Choroid plexus epithelial cell (primary cell): ENCODE data around the gene HIVEP3.

ENCODE experiments used
- DNase-seq: peaks from one replicate; pipeline ENCODE4 v3.0.0-alpha.2; 2010; ENCODE audit warnings: low read depth
- H3K4me3 ChIP-seq: 2 replicates; pipeline ENCODE4 v1.5.1; 2011; ENCODE audit warnings: low read depth, mild to moderate bottlenecking, control low read depth, low read length, moderate library complexity
- TF ChIP-seq, protein P1 (sequence below): conservative IDR thresholded peaks from 2 replicates; pipeline ENCODE4 v1.5.1; 2011; ENCODE audit warnings: low read depth, mild to moderate bottlenecking, control low read depth, inconsistent platforms, low read length, moderate library complexity

The HIVEP3 gene

DNA sequence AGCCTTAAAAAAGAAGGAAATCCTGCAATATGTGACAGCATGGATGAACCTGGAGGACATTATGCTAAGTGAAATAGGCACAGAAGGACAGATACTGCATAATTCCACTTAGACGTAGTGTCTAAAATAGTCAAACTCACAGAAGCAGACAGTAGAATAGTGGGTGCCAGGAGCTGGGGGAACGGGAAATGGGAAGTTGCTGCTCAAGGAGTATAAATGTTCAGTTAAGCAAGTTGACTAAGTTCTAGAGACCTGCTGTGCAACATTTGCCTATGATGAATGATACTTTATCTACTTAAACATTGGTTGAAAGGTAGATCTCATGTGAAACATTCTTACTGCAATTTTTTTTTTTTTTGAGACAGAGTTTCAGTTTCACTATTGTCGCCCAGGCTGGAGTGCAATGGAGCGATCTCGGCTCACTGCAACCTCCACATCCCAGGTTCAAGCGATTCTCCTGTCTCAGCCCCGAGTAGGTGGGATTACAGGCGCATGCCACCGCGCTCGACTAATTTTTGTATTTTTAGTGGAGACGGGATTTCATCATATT, 197.8 kb downstream of the HIVEP3 start:
- no peak overlapping the region for H3K4me3 ChIP-seq
- DNase-seq, result no peak
- TF ChIP-seq, protein P1, sequence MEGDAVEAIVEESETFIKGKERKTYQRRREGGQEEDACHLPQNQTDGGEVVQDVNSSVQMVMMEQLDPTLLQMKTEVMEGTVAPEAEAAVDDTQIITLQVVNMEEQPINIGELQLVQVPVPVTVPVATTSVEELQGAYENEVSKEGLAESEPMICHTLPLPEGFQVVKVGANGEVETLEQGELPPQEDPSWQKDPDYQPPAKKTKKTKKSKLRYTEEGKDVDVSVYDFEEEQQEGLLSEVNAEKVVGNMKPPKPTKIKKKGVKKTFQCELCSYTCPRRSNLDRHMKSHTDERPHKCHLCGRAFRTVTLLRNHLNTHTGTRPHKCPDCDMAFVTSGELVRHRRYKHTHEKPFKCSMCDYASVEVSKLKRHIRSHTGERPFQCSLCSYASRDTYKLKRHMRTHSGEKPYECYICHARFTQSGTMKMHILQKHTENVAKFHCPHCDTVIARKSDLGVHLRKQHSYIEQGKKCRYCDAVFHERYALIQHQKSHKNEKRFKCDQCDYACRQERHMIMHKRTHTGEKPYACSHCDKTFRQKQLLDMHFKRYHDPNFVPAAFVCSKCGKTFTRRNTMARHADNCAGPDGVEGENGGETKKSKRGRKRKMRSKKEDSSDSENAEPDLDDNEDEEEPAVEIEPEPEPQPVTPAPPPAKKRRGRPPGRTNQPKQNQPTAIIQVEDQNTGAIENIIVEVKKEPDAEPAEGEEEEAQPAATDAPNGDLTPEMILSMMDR, result no peak

DNA sequence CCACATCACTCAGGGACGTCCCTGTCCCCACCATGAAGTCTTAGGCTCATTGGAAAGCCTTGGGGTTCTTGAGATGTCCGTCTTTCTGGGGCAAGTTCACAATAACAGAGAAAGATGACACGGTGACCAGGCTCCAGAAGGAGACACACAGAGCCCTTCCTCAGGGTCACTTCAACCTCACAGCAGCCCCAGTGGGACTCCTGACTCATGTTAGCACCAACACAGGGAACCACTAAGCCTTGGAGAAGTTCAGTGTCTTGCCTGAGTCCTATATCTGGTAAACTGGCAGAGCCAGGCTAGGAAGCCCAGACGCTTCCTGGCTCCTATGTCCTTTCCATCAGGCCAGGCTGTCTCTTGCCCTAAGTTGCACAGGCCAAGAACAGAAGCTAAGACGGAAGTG, 199.1 kb downstream of the HIVEP3 start:
- H3K4me3 ChIP-seq, result no peak overlapping the region
- TF ChIP-seq, protein P1, result no peak
- DNase-seq, result no peak

- H3K4me3 ChIP-seq, result no peak overlapping the region
- DNase-seq, result no peak
- TF ChIP-seq, protein P1, result no peak
Observed at GRCh38 chr1:41719128-41719527, 199.6 kb downstream of the HIVEP3 start.

DNA sequence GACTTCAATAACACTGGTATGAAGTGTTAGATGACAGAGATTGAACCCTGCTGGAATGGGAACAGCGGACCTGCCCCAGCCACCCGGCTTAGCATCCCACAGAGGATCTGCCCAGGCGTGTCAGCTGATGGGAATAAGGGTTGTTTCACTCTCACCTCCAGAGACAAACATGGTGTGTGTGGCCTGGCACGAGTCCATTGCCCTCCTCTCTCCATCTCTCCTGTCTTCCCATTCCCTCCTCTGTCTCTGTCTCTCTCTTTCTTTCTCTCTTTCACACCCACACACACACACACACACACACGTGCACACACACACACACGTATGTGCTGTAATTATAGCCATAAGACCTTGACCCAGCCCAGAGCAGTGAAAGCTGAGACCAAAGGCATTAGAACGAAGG, 200.2 kb downstream of the HIVEP3 start:
- TF ChIP-seq, protein P1, result no peak
- H3K4me3 ChIP-seq, result no peak overlapping the region
- DNase-seq, result no peak

GRCh38 chr1:41716188-41717130, 202.3 kb downstream of the HIVEP3 start:
- TF ChIP-seq, protein P1, result no peak
- H3K4me3 ChIP-seq, result no peak overlapping the region
- DNase-seq, result no peak

- DNase-seq, result no peak
- TF ChIP-seq, protein P1, result no peak
- H3K4me3 ChIP-seq, result no peak overlapping the region
Observed at GRCh38 chr1:41715441-41716095, 203.2 kb downstream of the HIVEP3 start.
